Chondrocyte (in vitro differentiated cells): ENCODE measurements around the gene YEATS2. TPM values are rescaled to one million over a fixed set of nuclear protein-coding genes. Genes with fewer than 3 reads are reported as not detected.
A peak's percentile ranks its signal among the peaks of the same experiment; 100 is the strongest.

ENCODE experiments used
- DNase-seq: peaks from one replicate; pipeline ENCODE4 v3.0.0; 2021; ENCODE audit warnings: mixed read lengths, low spot score
- H3K27ac Mint-ChIP-seq: one replicate; pipeline ENCODE4 v1.8.0; 2021; ENCODE audit warnings: mild to moderate bottlenecking, moderate library complexity, mixed read lengths; ENCODE audit not compliant: unreplicated experiment
- H3K27me3 Mint-ChIP-seq: 2 replicates; pipeline ENCODE4 v1.8.0; 2021; ENCODE audit warnings: low read depth, mixed read lengths
- H3K36me3 Mint-ChIP-seq: 2 replicates; pipeline ENCODE4 v1.8.0; 2021; ENCODE audit warnings: low read depth, mixed read lengths
- H3K4me1 Mint-ChIP-seq: 2 replicates; pipeline ENCODE4 v1.8.0; 2021; ENCODE audit warnings: low read depth, mild to moderate bottlenecking, mixed read lengths
- H3K4me3 Mint-ChIP-seq: one replicate; pipeline ENCODE4 v1.8.0; 2021; ENCODE audit warnings: mild to moderate bottlenecking, moderate library complexity, mixed read lengths; ENCODE audit not compliant: unreplicated experiment
- H3K9me3 Mint-ChIP-seq: 2 replicates; pipeline ENCODE4 v1.8.0; 2021; ENCODE audit warnings: low read depth, mixed read lengths
- total RNA-seq: library from RNA; stranded (reverse); gene quantifications from 3 replicates; pipeline ENCODE4 v1.2.1, GENCODE V29; 2021
- TF ChIP-seq, protein P1 (sequence below): fragments of 200-600 bp; sonication (generic); IDR thresholded peaks from 2 replicates; pipeline ENCODE4 v1.5.0; 2021; ENCODE audit warnings: antibody characterized with exemption, mild to moderate bottlenecking, moderate library complexity

YEATS2 gene
- total RNA-seq, 1 donor from 2014 or later, result 38.2 TPM

DNA sequence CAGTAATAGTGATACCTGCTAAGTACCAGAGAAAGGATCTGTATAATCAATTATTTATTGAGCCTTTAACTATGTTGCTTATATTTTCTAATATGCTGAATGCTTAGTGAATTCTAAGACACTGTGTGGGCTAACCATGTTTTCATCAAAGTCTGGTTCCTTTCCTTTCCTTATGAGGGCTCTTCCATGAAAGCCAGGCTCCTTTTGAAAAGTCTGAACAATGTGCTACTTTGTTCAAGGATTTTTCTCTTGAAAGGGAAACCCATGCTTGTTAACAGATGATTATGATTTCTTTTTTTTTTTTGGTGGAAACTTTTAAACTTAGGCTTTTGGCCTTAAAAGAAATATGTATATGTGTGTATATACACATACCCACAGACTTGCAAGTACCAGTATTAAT, 17.0 kb downstream of the YEATS2 start:
- Mint-ChIP-seq H3K36me3 (peaks cover 15% of the 10 kb centered on the region), H3K27ac (no peak overlapping the region), H3K9me3 (no peaks in the 10 kb centered on the region), H3K4me1 (peaks cover 11% of the 10 kb centered on the region), H3K27me3 (no peaks in the 10 kb centered on the region), H3K4me3 (no peak overlapping the region)
- no peak for DNase-seq
- TF ChIP-seq, protein P1, sequence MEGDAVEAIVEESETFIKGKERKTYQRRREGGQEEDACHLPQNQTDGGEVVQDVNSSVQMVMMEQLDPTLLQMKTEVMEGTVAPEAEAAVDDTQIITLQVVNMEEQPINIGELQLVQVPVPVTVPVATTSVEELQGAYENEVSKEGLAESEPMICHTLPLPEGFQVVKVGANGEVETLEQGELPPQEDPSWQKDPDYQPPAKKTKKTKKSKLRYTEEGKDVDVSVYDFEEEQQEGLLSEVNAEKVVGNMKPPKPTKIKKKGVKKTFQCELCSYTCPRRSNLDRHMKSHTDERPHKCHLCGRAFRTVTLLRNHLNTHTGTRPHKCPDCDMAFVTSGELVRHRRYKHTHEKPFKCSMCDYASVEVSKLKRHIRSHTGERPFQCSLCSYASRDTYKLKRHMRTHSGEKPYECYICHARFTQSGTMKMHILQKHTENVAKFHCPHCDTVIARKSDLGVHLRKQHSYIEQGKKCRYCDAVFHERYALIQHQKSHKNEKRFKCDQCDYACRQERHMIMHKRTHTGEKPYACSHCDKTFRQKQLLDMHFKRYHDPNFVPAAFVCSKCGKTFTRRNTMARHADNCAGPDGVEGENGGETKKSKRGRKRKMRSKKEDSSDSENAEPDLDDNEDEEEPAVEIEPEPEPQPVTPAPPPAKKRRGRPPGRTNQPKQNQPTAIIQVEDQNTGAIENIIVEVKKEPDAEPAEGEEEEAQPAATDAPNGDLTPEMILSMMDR, result no peak

DNA sequence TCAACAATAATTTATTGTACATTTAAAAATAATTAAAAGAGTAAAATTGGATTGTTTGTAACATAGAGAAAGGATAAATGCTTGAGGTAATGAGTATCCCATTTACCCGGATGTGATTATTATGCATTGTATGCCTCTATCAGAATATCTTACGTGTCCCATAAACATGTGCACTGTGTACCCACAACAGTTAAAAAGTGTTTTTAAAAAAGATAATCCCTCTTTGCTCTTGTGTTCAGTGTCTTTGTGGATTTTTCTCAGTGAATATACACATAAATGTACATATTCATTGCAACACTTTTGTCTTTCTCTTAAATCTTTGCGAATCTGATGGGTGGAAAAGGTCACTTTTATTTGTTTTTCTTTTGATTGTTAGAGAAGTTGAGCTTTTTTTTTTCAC, 20.4 kb downstream of the YEATS2 start:
- H3K36me3 Mint-ChIP-seq, result peaks cover 27% of the 10 kb centered on the region
- TF ChIP-seq, protein P1, result no peak
- DNase-seq, result no peak
- H3K4me3 Mint-ChIP-seq, result no peak overlapping the region
- no peak overlapping the region for H3K27ac Mint-ChIP-seq
- H3K27me3 Mint-ChIP-seq, result no peaks in the 10 kb centered on the region
- H3K9me3 Mint-ChIP-seq, result no peaks in the 10 kb centered on the region
- peaks cover 17% of the 10 kb centered on the region for H3K4me1 Mint-ChIP-seq

DNA sequence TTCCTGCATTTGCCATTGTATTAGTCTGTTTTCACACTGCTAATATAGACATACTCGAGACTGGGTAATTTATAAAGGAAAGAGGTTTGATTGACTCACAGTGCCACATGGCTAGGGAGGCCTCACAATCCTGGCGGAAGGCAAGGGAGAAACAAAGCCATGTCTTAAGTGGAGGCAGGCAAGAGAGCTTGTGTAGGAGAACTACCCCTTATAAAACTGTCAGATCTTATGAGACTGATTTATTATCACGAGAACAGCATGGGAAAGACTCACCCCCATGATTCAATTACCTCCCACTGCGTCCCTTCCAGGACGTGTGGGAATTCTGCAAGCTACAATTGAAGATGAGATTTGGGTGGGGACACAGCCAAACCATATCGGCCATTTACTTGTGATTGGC, 27.8 kb downstream of the YEATS2 start:
- peaks cover 53% of the 10 kb centered on the region for H3K36me3 Mint-ChIP-seq
- DNase-seq, result no peak
- no peaks in the 10 kb centered on the region for H3K9me3 Mint-ChIP-seq
- H3K27ac Mint-ChIP-seq, result peak overlapping the region; percentile 74
- peaks cover 7% of the 10 kb centered on the region for H3K4me1 Mint-ChIP-seq
- H3K4me3 Mint-ChIP-seq, result no peak overlapping the region
- no peaks in the 10 kb centered on the region for H3K27me3 Mint-ChIP-seq
- TF ChIP-seq, protein P1, result no peak

DNA sequence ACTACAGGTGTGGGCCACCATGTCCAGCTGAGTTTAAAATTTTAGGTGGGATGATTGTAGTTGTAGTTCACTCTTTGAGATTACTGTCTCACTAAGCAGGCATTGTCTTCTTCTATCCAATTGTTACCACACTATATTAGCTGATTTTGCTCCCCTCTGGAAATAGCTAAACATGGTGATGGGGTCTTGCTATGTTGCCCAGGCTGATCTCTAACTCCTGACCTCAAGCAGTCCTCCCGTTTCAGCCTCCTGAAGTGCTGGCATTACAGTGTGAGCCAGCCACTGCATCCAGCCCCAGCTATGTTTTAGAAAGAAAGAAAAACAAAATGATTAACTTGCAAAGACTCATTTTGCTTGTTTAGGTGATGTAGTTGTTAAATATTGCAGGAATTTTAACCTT, 30.6 kb downstream of the YEATS2 start:
- Mint-ChIP-seq H3K4me3 (no peak overlapping the region), H3K9me3 (no peaks in the 10 kb centered on the region), H3K4me1 (no peaks in the 10 kb centered on the region), H3K27me3 (no peaks in the 10 kb centered on the region), H3K36me3 (peaks cover 53% of the 10 kb centered on the region), H3K27ac (no peak overlapping the region)
- TF ChIP-seq, protein P1, result no peak
- DNase-seq, result no peak

DNA sequence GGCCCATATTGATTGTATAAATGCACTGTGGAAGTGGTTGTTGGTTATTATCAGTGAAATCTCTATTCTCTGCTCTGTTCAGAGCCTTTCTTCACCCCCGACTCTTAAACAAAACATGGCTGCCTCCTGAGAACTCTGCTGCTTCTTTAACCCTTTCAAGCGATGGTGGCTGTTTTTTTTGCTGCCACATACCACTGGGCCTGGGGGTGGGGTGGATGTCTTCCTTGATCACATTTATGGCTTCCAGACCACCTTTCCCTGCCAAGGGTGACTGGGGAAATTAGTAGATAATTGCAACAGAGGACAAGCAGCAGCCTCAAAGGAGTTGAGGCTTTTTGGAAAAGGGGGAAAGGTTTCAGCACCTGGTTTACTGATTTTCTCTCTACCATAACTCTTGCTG, 32.8 kb downstream of the YEATS2 start:
- DNase-seq, result no peak
- TF ChIP-seq, protein P1, result no peak
- Mint-ChIP-seq H3K27me3 (no peaks in the 10 kb centered on the region), H3K27ac (peak overlapping the region; percentile 51), H3K36me3 (peaks cover 49% of the 10 kb centered on the region), H3K9me3 (no peaks in the 10 kb centered on the region), H3K4me1 (peaks cover 15% of the 10 kb centered on the region), H3K4me3 (no peak overlapping the region)
